Suprapubic skin (tissue), 4 donors: ENCODE measurements around the gene DPH5. TPM values are rescaled to one million over a fixed set of nuclear protein-coding genes. Genes with fewer than 3 reads are reported as not detected.

Experiments used
- DNase-seq, 2 donors: peaks; one replicate each; pipeline ENCODE4 v3.0.0-alpha.2; 2019; ENCODE audit warnings: low spot score in 2 of 2
- H3K27ac ChIP-seq: fragments of 200-600 bp; sonication (generic); one replicate; pipeline ENCODE4 v1.5.1; 2019
- H3K27me3 ChIP-seq: fragments of 200-600 bp; sonication (generic); one replicate; pipeline ENCODE4 v1.5.1; 2019
- H3K36me3 ChIP-seq: fragments of 200-600 bp; sonication (generic); one replicate; pipeline ENCODE4 v1.5.1; 2019
- H3K4me1 ChIP-seq: fragments of 200-600 bp; sonication (generic); one replicate; pipeline ENCODE4 v1.5.1; 2019
- H3K4me3 ChIP-seq: fragments of 200-600 bp; sonication (generic); one replicate; pipeline ENCODE4 v1.5.1; 2019; ENCODE audit warnings: mild to moderate bottlenecking
- H3K9me3 ChIP-seq: fragments of 200-600 bp; sonication (generic); one replicate; pipeline ENCODE4 v1.5.1; 2019
- CTCF ChIP-seq, 2 donors: fragments of 200-600 bp in 1 of 2; fragments of 450-650 bp in 1 of 2; sonication (generic) in 1 of 2; IDR thresholded peaks; one replicate each; pipeline ENCODE4 v1.5.1; 2016 to 2019; ENCODE audit warnings: antibody characterized with exemption in 2 of 2, mild to moderate bottlenecking in 1 of 2, moderate library complexity in 1 of 2
- EP300 ChIP-seq: sonication (generic); formaldehyde crosslinking; IDR thresholded peaks from one replicate; pipeline ENCODE4 v1.6.1; 2017; ENCODE audit warnings: antibody characterized with exemption
- POLR2A ChIP-seq, 2 donors: fragments of 450-650 bp; IDR thresholded peaks; one replicate each; pipeline ENCODE4 v1.6.1; 2017; ENCODE audit warnings: antibody characterized with exemption in 2 of 2, mild to moderate bottlenecking in 2 of 2, moderate library complexity in 2 of 2
- POLR2AphosphoS5 ChIP-seq, 3 donors: sonication (generic); formaldehyde crosslinking; IDR thresholded peaks; one replicate each; pipeline ENCODE4 v1.6.1; 2017; ENCODE audit warnings: antibody characterized with exemption in 3 of 3
- WGBS: methylation state at CpG from one replicate; pipeline ENCODE4 v1.1.5; 2018; 5-methylcytosine and 5-hydroxymethylcytosine counted together
- total RNA-seq, 4 donors: library from RNA; depleted of rRNA; stranded (reverse); fragments of >200 nt; gene quantifications; one replicate each; pipeline ENCODE4 v1.1.0, GENCODE V29; 2016

Gene DPH5
- total RNA-seq, 4 donors from 2014 or later, result 15.8 to 29.8 (median 24.3) TPM

GRCh38 chr1:101055623-101056022 is 30.0 kb upstream of the DPH5 start:
- Histone ChIP-seq H3K27ac (no peak overlapping the region), H3K27me3 (no peaks in the 10 kb centered on the region), H3K9me3 (no peaks in the 10 kb centered on the region), H3K4me3 (no peak overlapping the region), H3K36me3 (no peaks in the 10 kb centered on the region), H3K4me1 (no peaks in the 10 kb centered on the region)
- no peak for TF ChIP-seq EP300
- no peak for TF ChIP-seq CTCF (IDR thresholded peaks at IDR 0.05)
- TF ChIP-seq POLR2A (IDR thresholded peaks at IDR 0.05), result no peak
- TF ChIP-seq POLR2AphosphoS5 (IDR thresholded peaks at IDR 0.05), result no peak
- DNase-seq, result no peak

DNA sequence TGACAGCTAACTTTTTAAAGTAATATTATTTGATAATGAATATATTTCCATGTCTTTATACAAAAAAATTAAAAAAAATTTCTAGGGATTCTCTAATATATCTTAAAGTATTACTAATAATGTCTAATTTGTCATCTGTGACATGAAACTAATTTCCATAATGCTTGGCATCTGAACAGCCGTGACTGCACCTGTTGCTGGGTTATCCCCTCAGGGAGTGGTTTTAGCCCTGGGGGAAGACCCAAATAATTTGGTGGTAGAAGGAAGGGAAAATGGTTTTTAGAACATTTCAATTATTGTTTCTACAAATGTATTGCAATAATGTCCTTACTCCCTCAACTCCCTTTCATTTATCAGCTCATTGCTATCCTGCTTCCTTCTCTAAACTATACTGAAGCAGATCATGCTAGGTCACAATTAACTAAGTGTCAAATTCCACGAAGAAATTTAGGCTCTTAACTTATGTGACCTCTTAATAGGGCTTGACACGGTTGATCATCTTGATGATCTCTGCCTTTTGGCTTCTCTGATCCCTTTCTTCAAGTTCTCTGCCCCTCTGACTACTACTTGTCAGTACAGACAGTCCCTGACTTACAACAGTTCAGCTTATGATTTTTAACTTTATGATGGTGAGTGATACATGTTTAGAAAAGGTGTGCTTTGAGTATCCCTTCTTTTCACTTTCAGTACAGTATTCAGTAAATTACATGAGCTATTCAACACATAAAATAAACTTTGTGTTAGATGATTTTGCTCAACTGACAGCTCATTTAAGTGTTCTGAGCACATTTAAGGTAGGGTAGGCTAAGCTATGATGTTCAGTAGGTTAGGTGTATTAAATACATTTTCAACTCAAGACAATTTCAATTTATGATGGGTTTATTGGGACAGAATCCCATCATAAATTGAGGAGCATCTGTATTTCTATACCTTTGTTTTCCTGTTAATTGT is 26.4 kb upstream of the DPH5 start:
- Histone ChIP-seq H3K27ac (no peak overlapping the region), H3K9me3 (no peaks in the 10 kb centered on the region), H3K27me3 (no peaks in the 10 kb centered on the region), H3K36me3 (no peaks in the 10 kb centered on the region), H3K4me3 (no peak overlapping the region), H3K4me1 (no peaks in the 10 kb centered on the region)
- DNase-seq, result no peak
- 57% methylated on average over 3 of the region's 3 CpGs for WGBS
- TF ChIP-seq POLR2AphosphoS5 (IDR thresholded peaks at IDR 0.05), result no peak
- TF ChIP-seq CTCF (IDR thresholded peaks at IDR 0.05), result no peak
- no peak for TF ChIP-seq POLR2A (IDR thresholded peaks at IDR 0.05)
- no peak for TF ChIP-seq EP300

DNA sequence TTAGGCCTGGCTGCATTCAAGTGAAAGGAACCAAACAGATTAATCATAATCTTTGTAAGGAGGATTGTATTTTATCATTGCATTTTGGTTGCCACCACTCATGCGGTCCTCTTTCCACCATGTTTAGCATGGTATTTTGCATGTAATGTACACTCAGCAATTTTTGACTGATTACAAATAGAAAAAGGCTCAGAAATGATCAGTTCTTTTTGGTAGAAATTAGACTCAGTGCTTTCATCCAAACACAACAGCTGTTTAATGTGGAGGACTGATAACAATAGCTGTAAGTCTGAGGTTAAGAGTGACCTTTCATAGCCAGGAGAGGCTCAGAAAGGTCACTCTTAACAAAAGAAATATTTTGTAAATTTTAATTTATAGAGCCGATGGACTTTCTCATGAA is 25.3 kb upstream of the DPH5 start:
- TF ChIP-seq POLR2AphosphoS5 (IDR thresholded peaks at IDR 0.05), result no peak
- no peak for TF ChIP-seq CTCF (IDR thresholded peaks at IDR 0.05)
- no peak for TF ChIP-seq EP300
- TF ChIP-seq POLR2A (IDR thresholded peaks at IDR 0.05), result no peak
- Histone ChIP-seq H3K27ac (no peak overlapping the region), H3K4me1 (no peaks in the 10 kb centered on the region), H3K27me3 (no peaks in the 10 kb centered on the region), H3K36me3 (no peaks in the 10 kb centered on the region), H3K4me3 (no peak overlapping the region), H3K9me3 (no peaks in the 10 kb centered on the region)
- DNase-seq, result no peak
- 94% methylated on average over 2 of the region's 2 CpGs for WGBS

DNA sequence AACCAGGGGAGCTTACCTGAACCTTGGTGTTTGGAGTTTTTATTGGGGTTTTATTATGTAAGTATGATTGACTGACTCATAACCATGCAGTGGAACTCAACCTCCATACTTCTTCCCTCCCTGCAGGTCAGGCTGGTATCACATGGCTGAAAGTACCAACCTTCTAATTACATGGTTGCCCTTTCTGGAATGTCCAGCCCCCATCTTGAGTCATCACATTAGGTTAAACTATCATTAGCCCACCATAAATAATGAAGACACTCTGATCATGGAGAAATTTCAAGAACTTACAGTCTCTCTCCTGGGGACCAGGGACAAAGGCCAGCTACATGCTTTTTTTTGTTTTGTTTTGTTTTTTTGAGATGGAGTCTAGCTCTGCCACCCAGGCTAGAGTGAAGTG is 19.2 kb upstream of the DPH5 start:
- no peak for DNase-seq
- Histone ChIP-seq H3K27me3 (no peaks in the 10 kb centered on the region), H3K4me3 (no peak overlapping the region), H3K36me3 (peaks cover 8% of the 10 kb centered on the region), H3K4me1 (no peaks in the 10 kb centered on the region), H3K27ac (no peak overlapping the region), H3K9me3 (no peaks in the 10 kb centered on the region)
- TF ChIP-seq CTCF (IDR thresholded peaks at IDR 0.05) (no peak), EP300 (no peak), POLR2A (IDR thresholded peaks at IDR 0.05) (no peak), POLR2AphosphoS5 (IDR thresholded peaks at IDR 0.05) (no peak)

DNA sequence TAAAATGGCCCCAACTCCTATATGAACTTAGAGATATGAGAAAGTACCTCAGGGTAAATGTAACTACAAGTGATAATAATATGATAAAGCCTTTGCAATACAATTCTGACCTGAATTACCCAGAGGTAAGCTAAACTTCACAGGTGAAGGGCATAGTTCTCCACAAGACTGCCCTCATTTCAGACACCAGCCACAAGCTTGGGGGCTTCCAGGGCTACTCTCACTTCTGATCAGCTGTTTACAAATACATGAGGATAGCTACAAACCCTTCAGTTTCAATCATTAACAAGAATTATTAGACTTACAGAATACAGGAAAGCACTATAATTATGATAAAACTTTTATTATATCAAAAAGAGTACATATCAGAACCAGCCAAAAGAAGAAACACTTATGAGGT is 18.7 kb upstream of the DPH5 start:
- no peaks in the 10 kb centered on the region for H3K4me1 ChIP-seq
- TF ChIP-seq POLR2AphosphoS5 (IDR thresholded peaks at IDR 0.05) (no peak), EP300 (no peak), POLR2A (IDR thresholded peaks at IDR 0.05) (no peak), CTCF (IDR thresholded peaks at IDR 0.05) (no peak)
- H3K27me3 ChIP-seq, result no peaks in the 10 kb centered on the region
- peaks cover 8% of the 10 kb centered on the region for H3K36me3 ChIP-seq
- no peak overlapping the region for H3K4me3 ChIP-seq
- H3K9me3 ChIP-seq, result no peaks in the 10 kb centered on the region
- no peak for DNase-seq
- no peak overlapping the region for H3K27ac ChIP-seq
